ENCODE data around the gene MMEL1. TPM values are rescaled to one million over a fixed set of nuclear protein-coding genes. Genes with fewer than 3 reads are reported as not detected.

The MMEL1 gene
- total RNA-seq, 2 experiments from 2014 or later: 0.67 to 1.8 TPM

- ATAC-seq (ENCODE audit: poor library complexity) (peak; percentile 54), DNase-seq (peak; percentile 60 to 96 (median 82))
- POLR2A ChIA-PET: interaction anchor here (0.8 to 4.9 kb wide), 13 partner anchors 10 to 352 kb away, joined by 3 to 164 read pairs (median 20); partner anchors contain the start of genes FAAP20, HES5, MORN1 and PANK4
- H3K9me3 ChIP-seq (ENCODE audit: control insufficient read depth in 1 of 2, insufficient read depth in 1 of 2, low read length in 2 of 2): no peaks in the 10 kb centered on the region
- Mint-ChIP-seq H3K9me3 (no peaks in the 10 kb centered on the region), H3K4me1 (ENCODE audit: low read depth) (peaks cover 31% of the 10 kb centered on the region), H3K27me3 (no peaks in the 10 kb centered on the region), H3K4me3 (peak overlapping the region; percentile 95), H3K36me3 (ENCODE audit: low read depth) (peaks cover 5% of the 10 kb centered on the region), H3K27ac (peak overlapping the region; percentile 99)
- H3K4me3 ChIP-seq (ENCODE audit: low read length): peak overlapping the region; percentile 81
- CTCF ChIA-PET: interaction anchor here (0.9 to 5.3 kb wide), 8 partner anchors 17 to 352 kb away, joined by 3 to 37 read pairs (median 6); partner anchors contain the start of genes FAAP20, HES5 and PANK4
- H3K4me1 ChIP-seq (ENCODE audit: insufficient read depth, low read length): peaks cover 62% of the 10 kb centered on the region
- intact Hi-C loops (cut with DNase I, micrococcal nuclease): loop anchor here (1.0 to 10.0 kb wide), 3 partner anchors 20 to 412 kb away; partner anchors contain the start of gene PANK4 (in 1 of the 2)
- no peaks in the 10 kb centered on the region for H3K27me3 ChIP-seq (ENCODE audit: control insufficient read depth in 1 of 2, insufficient read depth in 2 of 2, low read length in 2 of 2)
- H3K36me3 ChIP-seq (ENCODE audit: insufficient read depth, low read length): no peaks in the 10 kb centered on the region
- TF ChIP-seq CTCF (IDR thresholded peaks at IDR 0.05): peak; percentile 19
- peak overlapping the region; percentile 96 to 99 for H3K27ac ChIP-seq (ENCODE audit: low read depth in 1 of 2, low read length in 2 of 2)
These were observed 86.2 kb downstream of the MMEL1 start for GRCh38 chr1:2546515-2547209.

- ATAC-seq (ENCODE audit: poor library complexity) (peak; percentile 45), DNase-seq (peak; percentile 82 to 97 (median 88))
- CTCF ChIA-PET: interaction anchor here (0.9 to 5.3 kb wide), 5 partner anchors 16 to 351 kb away, joined by 3 to 37 read pairs (median 4); partner anchors contain the start of genes FAAP20, HES5 and PANK4
- Histone ChIP-seq H3K9me3 (ENCODE audit: control insufficient read depth in 1 of 2, insufficient read depth in 1 of 2, low read length in 2 of 2) (no peaks in the 10 kb centered on the region), H3K27me3 (ENCODE audit: control insufficient read depth in 1 of 2, insufficient read depth in 2 of 2, low read length in 2 of 2) (peaks cover 0 to 2% of the 10 kb centered on the region in 2 experiments), H3K36me3 (ENCODE audit: insufficient read depth, low read length) (no peaks in the 10 kb centered on the region), H3K27ac (ENCODE audit: low read depth in 1 of 2, low read length in 2 of 2) (peak overlapping the region; percentile 96 to 99), H3K4me1 (ENCODE audit: insufficient read depth, low read length) (peaks cover 70% of the 10 kb centered on the region), H3K4me3 (ENCODE audit: low read length) (peak overlapping the region; percentile 81)
- no peaks in the 10 kb centered on the region for H3K9me3 Mint-ChIP-seq
- intact Hi-C loops (cut with DNase I, micrococcal nuclease): loop anchor here in 1 of 2 experiments (10.0 kb wide), 1 partner anchor 411 kb away; no protein-coding TSS in a partner anchor
- POLR2A ChIA-PET: interaction anchor here (0.8 to 4.9 kb wide), 11 partner anchors 11 to 351 kb away, joined by 3 to 164 read pairs (median 6); partner anchors contain the start of genes FAAP20, HES5, MORN1 and PANK4
- TF ChIP-seq CTCF (IDR thresholded peaks at IDR 0.05): no peak
- H3K4me3 Mint-ChIP-seq: peak overlapping the region; percentile 95
- H3K27ac Mint-ChIP-seq: peak overlapping the region; percentile 99
- peaks cover 38% of the 10 kb centered on the region for H3K4me1 Mint-ChIP-seq (ENCODE audit: low read depth)
- H3K27me3 Mint-ChIP-seq: no peaks in the 10 kb centered on the region
- H3K36me3 Mint-ChIP-seq (ENCODE audit: low read depth): peaks cover 5% of the 10 kb centered on the region
These were observed 86.9 kb downstream of the MMEL1 start for GRCh38 chr1:2545754-2546514.
